ENCODE results near the gene TMEM144.

GRCh38 chr4:158169506-158169905 is 40.8 kb upstream of the TMEM144 start:
- TF ChIP-seq CTCF (conservative IDR thresholded peaks at IDR 0.05; ENCODE audit: low read depth, low read length) (no peak), EZH2 (IDR thresholded peaks at IDR 0.05; ENCODE audit: low read length, unreplicated experiment) (no peak), EZH2phosphoT487 (IDR thresholded peaks at IDR 0.05; ENCODE audit: borderline replicate concordance, low read length) (no peak)

Data from PC-3 (cell line).